ENCODE data around the gene SETD7. TPM values are rescaled to one million over a fixed set of nuclear protein-coding genes. Genes with fewer than 3 reads are reported as not detected.

Gene SETD7
- total and polyA plus RNA-seq, 12 donors: 12.0 to 79.2 (median 52.8) TPM

GRCh38 chr4:139559687-139560086 lies 3.7 kb upstream of the SETD7 start:
- intact Hi-C loops (cut with DNase I): loop anchor here in 2 of 10 donors (5.0 kb wide), 2 partner anchors 62 to 107 kb away; partner anchors contain the start of gene RAB33B (in 2 of the 2)
- no peak for ATAC-seq
- H3K27ac ChIP-seq: peak overlapping the region in 3 of 10 donors; percentile 31 to 70 (median 46)
- no peaks in the 10 kb centered on the region for H3K9me3 ChIP-seq
- no peak for TF ChIP-seq CTCF (IDR thresholded peaks at IDR 0.05)
- no peaks in the 10 kb centered on the region for H3K36me3 ChIP-seq
- no peaks in the 10 kb centered on the region for H3K27me3 ChIP-seq
- no peak overlapping the region for H3K4me3 ChIP-seq
- peaks cover 0 to 49% (median 27%) of the 10 kb centered on the region in 9 donors for H3K4me1 ChIP-seq
- DNase-seq: no peak
- WGBS, 2 donors: 57 to 75% methylated on average over 6 of the region's 6 CpGs

GRCh38 chr4:139559089-139559479 lies 3.1 kb upstream of the SETD7 start:
- Histone ChIP-seq H3K36me3 (no peaks in the 10 kb centered on the region), H3K4me3 (no peak overlapping the region), H3K4me1 (peaks cover 0 to 55% (median 33%) of the 10 kb centered on the region in 9 donors), H3K9me3 (no peaks in the 10 kb centered on the region), H3K27me3 (no peaks in the 10 kb centered on the region), H3K27ac (peak overlapping the region in 1 of 10 donors; percentile 33)
- ATAC-seq (no peak), DNase-seq (no peak)
- intact Hi-C loops (cut with DNase I): loop anchor here in 2 of 10 donors (5.0 kb wide), 2 partner anchors 62 to 107 kb away; partner anchors contain the start of gene RAB33B (in 2 of the 2)
- TF ChIP-seq CTCF (IDR thresholded peaks at IDR 0.05): no peak
- 60 to 64% methylated on average over 5 of the region's 5 CpGs for WGBS, 2 donors

GRCh38 chr4:139558235-139559088 lies 2.4 kb upstream of the SETD7 start:
- no peak for ATAC-seq
- no peaks in the 10 kb centered on the region for H3K27me3 ChIP-seq
- TF ChIP-seq CTCF (IDR thresholded peaks at IDR 0.05): no peak
- intact Hi-C loops (cut with DNase I): loop anchor here in 2 of 10 donors (5.0 kb wide), 2 partner anchors 61 to 106 kb away; partner anchors contain the start of gene RAB33B (in 2 of the 2)
- peak overlapping the region in 1 of 10 donors; percentile 33 for H3K27ac ChIP-seq
- DNase-seq: no peak
- 77 to 82% methylated on average over 12 of the region's 12 CpGs for WGBS, 2 donors
- peaks cover under 1 to 60% (median 39%) of the 10 kb centered on the region in 9 donors for H3K4me1 ChIP-seq
- no peaks in the 10 kb centered on the region for H3K36me3 ChIP-seq
- H3K4me3 ChIP-seq: no peak overlapping the region
- no peaks in the 10 kb centered on the region for H3K9me3 ChIP-seq

- WGBS, 2 donors: 42 to 51% methylated on average over 3 of the region's 3 CpGs
- no peaks in the 10 kb centered on the region for H3K9me3 ChIP-seq
- no peak for TF ChIP-seq CTCF (IDR thresholded peaks at IDR 0.05)
- H3K27me3 ChIP-seq: no peaks in the 10 kb centered on the region
- H3K36me3 ChIP-seq: no peaks in the 10 kb centered on the region
- DNase-seq (no peak), ATAC-seq (no peak)
- H3K4me1 ChIP-seq: peaks cover 5 to 63% (median 48%) of the 10 kb centered on the region in 9 donors
- intact Hi-C loops (cut with DNase I): loop anchor here in 3 of 10 donors (2.0 to 5.0 kb wide), 3 partner anchors 60 to 105 kb away; partner anchors contain the start of gene RAB33B (in 2 of the 3)
- peak overlapping the region in 9 of 10 donors; percentile 92 to 99 (median 98) for H3K27ac ChIP-seq
- peak overlapping the region; percentile 65 to 98 (median 92) for H3K4me3 ChIP-seq
Observed at GRCh38 chr4:139557556-139558110, 1.6 kb upstream of the SETD7 start.
